CD14-positive monocyte (primary cell): ENCODE data around the gene XYLB. TPM values are rescaled to one million over a fixed set of nuclear protein-coding genes. Genes with fewer than 3 reads are reported as not detected.

Experiments
- DNase-seq, 3 donors: peaks; one replicate each; pipeline ENCODE4 v3.0.0-alpha.2; 2011 to 2022
- H2AFZ ChIP-seq: 2 replicates; pipeline ENCODE4 v1.6.0; 2012; ENCODE audit warnings: mild to moderate bottlenecking, low read depth, low read length, inconsistent platforms; ENCODE audit not compliant: insufficient read depth, poor library complexity, severe bottlenecking
- H3K27ac ChIP-seq, 2 donors: 1 replicate in 1 of 2; 2 replicates in 1 of 2; pipeline ENCODE4 v1.5.1; 2012 to 2013; ENCODE audit warnings: low read length in 2 of 2, control low read depth in 1 of 2, inconsistent platforms in 1 of 2, low read depth in 1 of 2, mild to moderate bottlenecking in 1 of 2
- H3K27me3 ChIP-seq, 2 donors: one replicate each; pipeline versions ENCODE4 v1.6.0 to v1.6.1; 2011 to 2013; ENCODE audit warnings: low read length in 2 of 2; ENCODE audit not compliant: control insufficient read depth in 2 of 2, insufficient read depth in 2 of 2
- H3K36me3 ChIP-seq, 2 donors: replicated peaks in 1 of 2; 1 replicate in 1 of 2; 2 replicates in 1 of 2; pipeline versions ENCODE4 v1.5.1 to v1.6.1; 2012 to 2013; ENCODE audit warnings: low read length in 2 of 2, control low read depth in 1 of 2, inconsistent platforms in 1 of 2, mild to moderate bottlenecking in 1 of 2; ENCODE audit not compliant: insufficient read depth in 2 of 2, control insufficient read depth in 1 of 2
- H3K4me1 ChIP-seq, 2 donors: 1 replicate in 1 of 2; 2 replicates in 1 of 2; pipeline versions ENCODE4 v1.5.1 to v1.6.1; 2012 to 2013; ENCODE audit warnings: low read length in 2 of 2, control low read depth in 1 of 2, inconsistent platforms in 1 of 2, mild to moderate bottlenecking in 1 of 2, moderate library complexity in 1 of 2; ENCODE audit not compliant: insufficient read depth in 2 of 2, control insufficient read depth in 1 of 2
- H3K4me2 ChIP-seq: replicated peaks from 2 replicates; pipeline ENCODE3; 2012; ENCODE audit warnings: low read length, moderate library complexity, mild to moderate bottlenecking; ENCODE audit not compliant: poor library complexity, severe bottlenecking; ENCODE audit errors: extremely low read depth
- H3K4me3 ChIP-seq, 3 experiments: fragments of 200-600 bp in 1 of 3; sonication (generic) in 1 of 3; replicated peaks in 1 of 3; 1 replicate in 2 of 3; 2 replicates in 1 of 3; pipeline ENCODE4 v1.5.1; 2011 to 2013; ENCODE audit warnings: low read length in 3 of 3, mild to moderate bottlenecking in 3 of 3, control low read depth in 2 of 3, low read depth in 2 of 3, inconsistent platforms in 1 of 3, moderate library complexity in 1 of 3
- H3K79me2 ChIP-seq: 2 replicates; pipeline ENCODE4 v1.6.0; 2012; ENCODE audit warnings: mild to moderate bottlenecking, control low read depth, inconsistent platforms, low read length, moderate library complexity; ENCODE audit not compliant: insufficient read depth
- H3K9ac ChIP-seq: 2 replicates; pipeline ENCODE4 v1.6.0; 2017; ENCODE audit warnings: low read length, mild to moderate bottlenecking; ENCODE audit not compliant: insufficient read depth, poor library complexity, severe bottlenecking
- H3K9me3 ChIP-seq, 2 donors: replicated peaks in 1 of 2; 1 replicate in 1 of 2; 2 replicates in 1 of 2; pipeline versions ENCODE4 v1.5.1 to v1.6.1; 2012 to 2013; ENCODE audit warnings: low read length in 2 of 2, control low read depth in 1 of 2; ENCODE audit not compliant: control insufficient read depth in 1 of 2, insufficient read depth in 1 of 2
- H4K20me1 ChIP-seq: 2 replicates; pipeline ENCODE4 v1.6.0; 2012; ENCODE audit warnings: mild to moderate bottlenecking, low read length, control low read depth, moderate library complexity; ENCODE audit not compliant: insufficient read depth
- H3K27ac Mint-ChIP-seq, 7 donors: one replicate each; pipeline ENCODE4 v1.8.0; 2020; ENCODE audit warnings: mild to moderate bottlenecking in 7 of 7, mixed read lengths in 7 of 7, moderate library complexity in 6 of 7, inconsistent platforms in 2 of 7
- H3K27me3 Mint-ChIP-seq, 3 donors: one replicate each; pipeline ENCODE4 v1.8.0; 2021 to 2022; ENCODE audit warnings: low read depth in 3 of 3, mild to moderate bottlenecking in 3 of 3, mixed read lengths in 3 of 3, moderate library complexity in 3 of 3, inconsistent platforms in 1 of 3
- H3K36me3 Mint-ChIP-seq, 2 donors: one replicate each; pipeline ENCODE4 v1.8.0; 2020; ENCODE audit warnings: mixed read lengths in 2 of 2, inconsistent platforms in 1 of 2, mild to moderate bottlenecking in 1 of 2
- H3K4me1 Mint-ChIP-seq: one replicate; pipeline ENCODE4 v1.8.0; 2020; ENCODE audit warnings: mild to moderate bottlenecking, mixed read lengths
- H3K4me3 Mint-ChIP-seq, 2 donors: one replicate each; pipeline ENCODE4 v1.8.0; 2020; ENCODE audit warnings: mild to moderate bottlenecking in 2 of 2, mixed read lengths in 2 of 2, moderate library complexity in 1 of 2
- H3K9me3 Mint-ChIP-seq, 7 donors: one replicate each; pipeline ENCODE4 v1.8.0; 2020 to 2022; ENCODE audit warnings: mixed read lengths in 7 of 7, mild to moderate bottlenecking in 6 of 7, moderate library complexity in 6 of 7, inconsistent platforms in 2 of 7
- CTCF ChIP-seq: fragments of 200-600 bp; IDR thresholded peaks from one replicate; pipeline ENCODE4 v1.8.0; 2022; ENCODE audit warnings: antibody characterized with exemption, mild to moderate bottlenecking
- WGBS: methylation state at CpG from one replicate; pipeline ENCODE4 v1.1.5; 2013; ENCODE audit warnings: missing lambda C conversion rate; ENCODE audit not compliant: insufficient coverage; 5-methylcytosine and 5-hydroxymethylcytosine counted together
- intact Hi-C, 2 donors: fragments of 100-400 bp; cut with micrococcal nuclease; formaldehyde crosslinking; loops; one replicate each; pipeline versions ENCODE4 v1.15.0 to v1.15.1; 2023
- polyA plus RNA-seq, 3 donors: library from polyadenylated mRNA; depleted of rRNA in 1 of 3; unstranded in 2 of 3; stranded (reverse) in 1 of 3; fragments of 300-500 nt in 2 of 3; fragments of >200 nt in 1 of 3; fragmentation: Illumina TruSeq in 2 of 3; gene quantifications; 1 replicate in 2 of 3; 2 replicates in 1 of 3; pipeline ENCODE4 v1.2.3, GENCODE V29; 2012 to 2021

Gene XYLB
- polyA plus RNA-seq, 3 donors: 0.60 to 1.00 (median 0.74) TPM

DNA sequence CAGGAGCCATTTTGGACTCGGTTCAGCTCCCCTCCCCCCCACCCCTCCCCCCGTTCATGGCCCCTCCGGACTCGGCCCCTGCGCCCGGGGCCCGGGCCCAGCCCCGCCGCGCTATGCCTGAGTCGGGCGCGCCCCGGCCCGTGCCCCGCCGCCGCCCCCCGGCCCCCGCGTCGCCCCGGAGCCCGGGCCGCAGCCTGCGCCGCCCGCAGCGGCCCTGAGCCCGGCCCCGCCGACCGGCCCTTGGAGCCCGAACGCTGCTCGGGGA, 107.3 kb downstream of the XYLB start:
- peaks cover 20 to 29% of the 10 kb centered on the region in 2 donors for H3K4me1 ChIP-seq
- H3K4me3 Mint-ChIP-seq: peak overlapping the region; percentile 48 to 79
- H2AFZ ChIP-seq: peak overlapping the region; percentile 72

DNA sequence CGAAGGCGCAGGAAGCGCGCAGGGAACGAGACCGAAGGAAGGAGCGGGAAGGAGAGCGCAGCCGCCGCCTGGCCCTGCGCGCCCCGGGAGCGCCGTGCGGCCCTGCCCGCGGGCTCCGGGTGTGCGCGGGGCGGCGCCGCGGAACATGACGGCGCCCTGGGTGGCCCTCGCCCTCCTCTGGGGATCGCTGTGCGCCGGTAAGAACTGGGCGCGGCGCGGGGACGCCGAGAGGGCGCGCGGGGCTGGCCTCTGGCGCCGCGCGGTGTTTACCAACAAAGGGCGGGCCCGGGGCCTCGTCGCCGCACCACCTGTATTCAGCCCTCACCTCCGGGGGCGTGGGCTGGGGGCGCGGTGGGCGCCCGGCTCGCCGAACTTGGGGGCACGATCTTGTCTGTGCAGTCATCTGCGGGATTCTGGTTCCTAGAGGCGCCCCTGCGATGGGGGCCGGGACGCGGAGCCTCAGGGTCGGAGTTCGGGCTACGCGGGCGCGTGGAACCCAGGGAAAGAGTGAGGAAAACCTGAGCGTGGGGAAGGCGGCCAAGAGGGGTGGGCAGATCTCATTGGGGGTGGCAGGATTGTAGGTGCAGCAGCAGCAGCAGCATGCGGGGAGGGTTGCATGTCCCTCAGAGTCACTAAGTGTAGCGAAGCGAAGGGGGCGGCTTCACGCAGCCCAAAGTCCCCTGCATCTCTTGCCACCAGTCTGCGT, 107.7 kb downstream of the XYLB start:
- Histone ChIP-seq H3K27ac (no peak overlapping the region), H3K4me3 (peak overlapping the region; percentile 32 to 78 (median 41)), H2AFZ (peak overlapping the region; percentile 72), H3K4me2 (peak overlapping the region; percentile 91), H3K4me1 (peaks cover 20 to 29% of the 10 kb centered on the region in 2 donors), H3K36me3 (no peaks in the 10 kb centered on the region), H3K9ac (peak overlapping the region; percentile 36), H4K20me1 (no peaks in the 10 kb centered on the region), H3K27me3 (peaks cover 36 to 45% of the 10 kb centered on the region in 2 donors), H3K79me2 (no peaks in the 10 kb centered on the region), H3K9me3 (peaks cover 3 to 8% of the 10 kb centered on the region in 2 donors)
- no peak for TF ChIP-seq CTCF
- H3K27ac Mint-ChIP-seq: peak overlapping the region in 2 of 7 donors; percentile 25 to 83
- peaks cover 7 to 22% (median 14%) of the 10 kb centered on the region in 7 donors for H3K9me3 Mint-ChIP-seq
- no peak for DNase-seq
- peaks cover 20% of the 10 kb centered on the region for H3K4me1 Mint-ChIP-seq
- H3K4me3 Mint-ChIP-seq: peak overlapping the region; percentile 91 to 98
- H3K27me3 Mint-ChIP-seq: peaks cover 42 to 52% (median 47%) of the 10 kb centered on the region in 3 donors
- intact Hi-C loops: no loop called here
- under 1% methylated on average over 78 of the region's 78 CpGs for WGBS
- peaks cover 0 to 3% of the 10 kb centered on the region in 2 donors for H3K36me3 Mint-ChIP-seq

More for the DNA sequence above, 107.3 kb downstream of the XYLB start:
- peaks cover 7 to 22% (median 15%) of the 10 kb centered on the region in 7 donors for H3K9me3 Mint-ChIP-seq
- peaks cover 36 to 45% of the 10 kb centered on the region in 2 donors for H3K27me3 ChIP-seq
- no peak overlapping the region for H3K27ac Mint-ChIP-seq
- H3K27me3 Mint-ChIP-seq: peaks cover 46 to 56% (median 47%) of the 10 kb centered on the region in 3 donors
- intact Hi-C loops: no loop called here
- H3K9me3 ChIP-seq: peaks cover 3 to 8% of the 10 kb centered on the region in 2 donors
- H3K36me3 Mint-ChIP-seq: peaks cover 0 to 3% of the 10 kb centered on the region in 2 donors
- H4K20me1 ChIP-seq: no peaks in the 10 kb centered on the region
- no peaks in the 10 kb centered on the region for H3K79me2 ChIP-seq
- H3K4me3 ChIP-seq: peak overlapping the region in 2 of 3 experiments; percentile 32 to 78
- H3K4me2 ChIP-seq: peak overlapping the region; percentile 91
- no peaks in the 10 kb centered on the region for H3K36me3 ChIP-seq
- H3K27ac ChIP-seq: no peak overlapping the region
- peak overlapping the region; percentile 36 for H3K9ac ChIP-seq
- WGBS: under 1% methylated on average over 30 of the region's 36 CpGs
- DNase-seq: no peak
- peaks cover 20% of the 10 kb centered on the region for H3K4me1 Mint-ChIP-seq
- TF ChIP-seq CTCF: no peak
